DND-41 (cell line): ENCODE data around the gene TCEANC2.

Experiments used
- CTCF ChIP-seq: IDR thresholded peaks from 2 replicates; pipeline ENCODE4 v1.5.1; 2012; ENCODE audit warnings: borderline replicate concordance, low read length, moderate library complexity, mild to moderate bottlenecking; ENCODE audit not compliant: poor library complexity, severe bottlenecking; ENCODE audit errors: extremely low read depth
- EZH2 ChIP-seq: IDR thresholded peaks from 3 replicates; pipeline ENCODE4 v1.6.1; 2012; ENCODE audit warnings: borderline replicate concordance, low read depth, mild to moderate bottlenecking, moderate library complexity, low read length, inconsistent platforms; ENCODE audit not compliant: severe bottlenecking

GRCh38 chr1:54069791-54070170 lies 16.4 kb downstream of the TCEANC2 start:
- no peak for TF ChIP-seq CTCF
- TF ChIP-seq EZH2 = no peak
